GM19463 (cell line): ENCODE data around the gene CSAD.

Experiments
- ATAC-seq: cut with Tn5 transposase; IDR thresholded peaks from one replicate; pipeline ENCODE4 v1.9.1; 2021; ENCODE audit warnings: mild to moderate bottlenecking, moderate library complexity; ENCODE audit not compliant: unreplicated experiment

The CSAD gene

GRCh38 chr12:53152390-53152789 lies 28.3 kb downstream of the CSAD start:
- ATAC-seq = no peak

GRCh38 chr12:53151039-53151438 lies 29.7 kb downstream of the CSAD start:
- no peak for ATAC-seq

GRCh38 chr12:53147653-53148052 lies 33.1 kb downstream of the CSAD start:
- no peak for ATAC-seq

GRCh38 chr12:53147181-53147580 lies 33.5 kb downstream of the CSAD start:
- no peak for ATAC-seq

- no peak for ATAC-seq
Measured at GRCh38 chr12:53145383-53146260, 35.1 kb downstream of the CSAD start.

GRCh38 chr12:53143355-53143754 lies 37.4 kb downstream of the CSAD start:
- ATAC-seq = no peak

GRCh38 chr12:53133722-53134121 lies 47.0 kb downstream of the CSAD start:
- ATAC-seq = no peak

- no peak for ATAC-seq
Measured at GRCh38 chr12:53131844-53132243, 48.9 kb downstream of the CSAD start.

- no peak for ATAC-seq
Measured at GRCh38 chr12:53128780-53129569, 51.8 kb downstream of the CSAD start.

GRCh38 chr12:53127169-53127568 lies 53.6 kb downstream of the CSAD start:
- no peak for ATAC-seq

- ATAC-seq = no peak
Measured at GRCh38 chr12:53124352-53124723, 56.4 kb downstream of the CSAD start.

GRCh38 chr12:53123578-53124351 lies 57.0 kb downstream of the CSAD start:
- no peak for ATAC-seq

GRCh38 chr12:53122961-53123468 lies 57.7 kb downstream of the CSAD start:
- no peak for ATAC-seq

- ATAC-seq = no peak
Measured at GRCh38 chr12:53120685-53121525, 59.8 kb downstream of the CSAD start.

- ATAC-seq = no peak
Measured at GRCh38 chr12:53118751-53119300, 61.9 kb downstream of the CSAD start.

- no peak for ATAC-seq
Measured at GRCh38 chr12:53115891-53116648, 64.7 kb downstream of the CSAD start.

GRCh38 chr12:53115112-53115890 lies 65.4 kb downstream of the CSAD start:
- ATAC-seq = no peak

- no peak for ATAC-seq
Measured at GRCh38 chr12:53113951-53114350, 66.8 kb downstream of the CSAD start.
